Testis (tissue), 2 donors: ENCODE measurements around the gene COBL.

Experiments used
- POLR2A ChIP-seq: fragments of 450-650 bp; IDR thresholded peaks from one replicate; pipeline ENCODE4 v1.6.1; 2017; ENCODE audit warnings: antibody characterized with exemption, mild to moderate bottlenecking, moderate library complexity
- TF ChIP-seq, protein P1 (sequence below), 3 experiments: fragments of 450-650 bp in 2 of 3; fragments of 200-600 bp in 1 of 3; sonication (generic) in 1 of 3; IDR thresholded peaks; one replicate each; pipeline ENCODE4 v1.5.1; 2016 to 2019; ENCODE audit warnings: antibody characterized with exemption in 3 of 3, mild to moderate bottlenecking in 2 of 3, moderate library complexity in 1 of 3

DNA sequence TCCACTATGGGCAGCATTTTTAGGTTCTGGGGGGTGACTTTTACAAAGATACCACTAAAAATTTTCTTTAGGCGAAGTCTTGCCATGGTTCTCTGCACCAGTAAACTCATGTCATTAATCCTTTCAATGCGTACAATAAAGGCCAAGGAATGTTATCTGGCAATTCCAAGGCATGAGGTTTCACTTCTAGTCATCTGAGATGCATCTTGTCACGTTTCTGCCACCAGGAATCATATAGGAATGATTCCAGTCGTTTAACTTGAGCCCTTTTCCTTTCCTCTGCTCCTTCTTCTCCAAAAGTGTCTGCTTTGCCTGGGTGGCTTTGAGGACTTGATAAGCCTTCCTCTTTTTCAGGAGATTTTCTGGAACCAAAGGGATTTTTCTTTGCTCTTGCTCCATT, 56.8 kb downstream of the COBL start:
- TF ChIP-seq, protein P1, sequence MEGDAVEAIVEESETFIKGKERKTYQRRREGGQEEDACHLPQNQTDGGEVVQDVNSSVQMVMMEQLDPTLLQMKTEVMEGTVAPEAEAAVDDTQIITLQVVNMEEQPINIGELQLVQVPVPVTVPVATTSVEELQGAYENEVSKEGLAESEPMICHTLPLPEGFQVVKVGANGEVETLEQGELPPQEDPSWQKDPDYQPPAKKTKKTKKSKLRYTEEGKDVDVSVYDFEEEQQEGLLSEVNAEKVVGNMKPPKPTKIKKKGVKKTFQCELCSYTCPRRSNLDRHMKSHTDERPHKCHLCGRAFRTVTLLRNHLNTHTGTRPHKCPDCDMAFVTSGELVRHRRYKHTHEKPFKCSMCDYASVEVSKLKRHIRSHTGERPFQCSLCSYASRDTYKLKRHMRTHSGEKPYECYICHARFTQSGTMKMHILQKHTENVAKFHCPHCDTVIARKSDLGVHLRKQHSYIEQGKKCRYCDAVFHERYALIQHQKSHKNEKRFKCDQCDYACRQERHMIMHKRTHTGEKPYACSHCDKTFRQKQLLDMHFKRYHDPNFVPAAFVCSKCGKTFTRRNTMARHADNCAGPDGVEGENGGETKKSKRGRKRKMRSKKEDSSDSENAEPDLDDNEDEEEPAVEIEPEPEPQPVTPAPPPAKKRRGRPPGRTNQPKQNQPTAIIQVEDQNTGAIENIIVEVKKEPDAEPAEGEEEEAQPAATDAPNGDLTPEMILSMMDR (IDR thresholded peaks at IDR 0.05), result no peak
- no peak for TF ChIP-seq POLR2A
